CD4-positive, alpha-beta T cell (primary cell): Measurements from ENCODE around the gene RIMKLB. TPM values are rescaled to one million over a fixed set of nuclear protein-coding genes. Genes with fewer than 3 reads are reported as not detected.
"Not testable (repeated sequence)": the region's sequence is repeated elsewhere in the genome, so short reads cannot be mapped to it uniquely, and the experiment has no call there.

Experiments used
- ATAC-seq: fragments of 200-7000 bp; cut with Tn5 transposase; one replicate; pipeline ENCODE4 v1.10.0; 2022; ENCODE audit warnings: mild to moderate bottlenecking; ENCODE audit not compliant: poor library complexity
- CTCF ChIA-PET: fragments of 350-600 bp; sonication (Branson Sonifier 250); formaldehyde crosslinking; loops from one replicate; lab custom pipeline; 2021; ENCODE audit warnings: antibody characterized with exemption, inconsistent platforms; lab: Charles Lee
- POLR2A ChIA-PET: fragments of 350-600 bp; sonication (Branson Sonifier 250); formaldehyde crosslinking; loops from one replicate; lab custom pipeline; 2021; ENCODE audit warnings: antibody characterized with exemption, inconsistent platforms; lab: Charles Lee
- DNase-seq, 14 experiments: peaks; one replicate each; pipeline ENCODE4 v3.0.0-alpha.2; 2013 to 2020; ENCODE audit warnings: mixed read lengths in 2 of 14
- H3K27ac ChIP-seq, 2 donors: one replicate each; pipeline versions ENCODE4 v1.5.1 to v1.7.0; 2013; ENCODE audit warnings: low read length in 2 of 2, low read depth in 1 of 2, mild to moderate bottlenecking in 1 of 2
- H3K27me3 ChIP-seq, 2 experiments: 1 replicate in 1 of 2; 2 replicates in 1 of 2; pipeline versions ENCODE4 v1.6.1 to v1.7.0; 2013; ENCODE audit warnings: low read length in 2 of 2, control low read depth in 1 of 2, mild to moderate bottlenecking in 1 of 2, moderate library complexity in 1 of 2; ENCODE audit not compliant: insufficient read depth in 2 of 2, control insufficient read depth in 1 of 2
- H3K36me3 ChIP-seq: one replicate; pipeline ENCODE4 v1.6.1; 2013; ENCODE audit warnings: low read length, control low read depth; ENCODE audit not compliant: insufficient read depth
- H3K4me1 ChIP-seq: one replicate; pipeline ENCODE4 v1.6.1; 2013; ENCODE audit warnings: low read length, control low read depth; ENCODE audit not compliant: insufficient read depth
- H3K4me3 ChIP-seq: one replicate; pipeline ENCODE4 v1.5.1; 2013; ENCODE audit warnings: mild to moderate bottlenecking, low read length, moderate library complexity
- H3K9me3 ChIP-seq, 2 experiments: 1 replicate in 1 of 2; 2 replicates in 1 of 2; pipeline versions ENCODE4 v1.6.1 to v1.7.0; 2013; ENCODE audit warnings: low read length in 2 of 2, mild to moderate bottlenecking in 2 of 2, control low read depth in 1 of 2, moderate library complexity in 1 of 2; ENCODE audit not compliant: control insufficient read depth in 1 of 2, insufficient read depth in 1 of 2
- H3K27ac Mint-ChIP-seq: one replicate; pipeline ENCODE4 v1.8.0; 2020; ENCODE audit warnings: mixed read lengths
- H3K27me3 Mint-ChIP-seq: one replicate; pipeline ENCODE4 v1.8.0; 2021; ENCODE audit warnings: mixed read lengths
- H3K36me3 Mint-ChIP-seq: one replicate; pipeline ENCODE4 v1.8.0; 2021; ENCODE audit warnings: low read depth, mixed read lengths
- H3K4me1 Mint-ChIP-seq: one replicate; pipeline ENCODE4 v1.8.0; 2021; ENCODE audit warnings: low read depth, mixed read lengths
- H3K4me3 Mint-ChIP-seq: one replicate; pipeline ENCODE4 v1.8.0; 2020; ENCODE audit warnings: mild to moderate bottlenecking, mixed read lengths
- H3K9me3 Mint-ChIP-seq: one replicate; pipeline ENCODE4 v1.8.0; 2020; ENCODE audit warnings: mixed read lengths
- intact Hi-C, 2 experiments: fragments of 100-400 bp; cut with DNase I in 1 of 2; cut with micrococcal nuclease in 1 of 2; formaldehyde crosslinking; loops; one replicate each; pipeline versions ENCODE4 v1.15.1 to v1.9.0; 2023 to 2025; cut with DNase I, micrococcal nuclease
- total RNA-seq, 174 experiments: library from RNA in 2 of 174; stranded (reverse) in 2 of 174; gene quantifications; one replicate each; pipeline ENCODE4 v1.2.3 and lab custom pipeline; 2021 to 2026
- TF ChIP-seq, protein P1 (sequence below): fragments of 200-600 bp; IDR thresholded peaks from one replicate; pipeline ENCODE4 v1.8.0; 2022; ENCODE audit warnings: antibody characterized with exemption, mild to moderate bottlenecking

Gene RIMKLB
- total RNA-seq, 2 experiments from 2014 or later: 14.8 to 15.2 TPM

DNA sequence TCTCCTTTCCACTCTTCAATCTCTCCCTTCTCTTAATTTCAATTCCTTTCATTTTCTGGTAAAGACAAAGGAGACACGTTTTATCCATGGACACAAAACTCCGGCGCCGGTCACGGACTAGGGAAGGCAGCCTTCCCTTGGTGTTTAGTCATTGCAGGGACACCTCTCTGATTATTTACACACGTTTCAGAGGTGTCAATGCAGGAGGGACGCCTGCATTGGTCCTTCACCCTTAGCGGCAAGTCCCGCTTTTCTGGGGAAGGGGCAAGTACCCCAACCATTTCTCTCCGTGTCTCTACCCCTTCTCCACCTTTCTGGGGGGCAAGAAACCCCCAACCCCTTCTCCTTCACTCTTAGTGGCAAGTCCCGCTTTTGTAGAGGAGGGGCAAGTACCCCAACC is 107.7 kb downstream of the RIMKLB start:
- H3K4me3 ChIP-seq, H3K9me3 ChIP-seq, H3K36me3 ChIP-seq, intact Hi-C loops, CTCF ChIA-PET, H3K4me1 Mint-ChIP-seq, POLR2A ChIA-PET, H3K4me3 Mint-ChIP-seq, H3K27me3 Mint-ChIP-seq, H3K27ac ChIP-seq, H3K27me3 ChIP-seq, DNase-seq, H3K4me1 ChIP-seq, H3K9me3 Mint-ChIP-seq, H3K36me3 Mint-ChIP-seq, ATAC-seq, H3K27ac Mint-ChIP-seq: not testable (repeated sequence)

DNA sequence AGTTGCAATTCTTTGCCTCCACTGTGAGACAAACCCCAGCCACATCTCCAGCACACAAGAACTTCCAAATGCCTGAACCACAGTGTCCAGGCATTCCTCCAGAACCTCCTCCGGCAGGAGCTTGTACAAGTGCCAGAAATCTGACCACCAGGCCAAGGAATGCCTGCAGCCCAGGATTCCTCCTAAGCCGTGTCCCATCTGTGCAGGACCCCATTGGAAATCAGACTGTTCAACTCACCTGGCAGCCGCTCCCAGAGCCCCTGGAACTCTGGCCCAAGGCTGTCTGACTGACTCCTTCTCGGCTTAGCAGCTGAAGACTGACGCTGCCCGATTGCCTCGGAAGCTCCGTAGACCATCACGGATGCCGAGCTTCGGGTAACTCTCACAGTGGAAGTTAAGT is 109.3 kb downstream of the RIMKLB start:
- ATAC-seq, H3K27ac Mint-ChIP-seq, CTCF ChIA-PET, H3K9me3 ChIP-seq, H3K27me3 ChIP-seq, H3K4me1 Mint-ChIP-seq, H3K4me3 ChIP-seq, H3K4me1 ChIP-seq, H3K4me3 Mint-ChIP-seq, DNase-seq, H3K27me3 Mint-ChIP-seq, H3K36me3 ChIP-seq, intact Hi-C loops, H3K27ac ChIP-seq, H3K36me3 Mint-ChIP-seq, H3K9me3 Mint-ChIP-seq, POLR2A ChIA-PET: not testable (repeated sequence)

DNA sequence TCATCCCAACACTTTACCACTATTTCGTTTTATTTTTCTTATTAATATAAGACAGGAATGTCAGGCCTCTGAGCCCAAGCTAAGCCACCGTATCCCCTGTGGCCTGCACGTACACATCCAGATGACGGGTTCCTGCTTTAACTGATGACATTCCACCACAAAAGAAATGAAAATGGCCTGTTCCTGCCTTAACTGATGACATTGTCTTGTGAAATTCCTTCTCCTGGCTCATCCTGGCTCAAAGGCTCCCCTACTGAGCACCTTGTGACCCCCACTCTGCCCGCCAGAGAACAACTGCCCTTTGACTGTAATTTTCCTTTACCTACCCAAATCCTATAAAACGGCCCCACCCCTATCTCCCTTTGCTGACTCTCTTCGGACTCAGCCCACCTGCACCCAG is 112.3 kb downstream of the RIMKLB start:
- H3K27ac Mint-ChIP-seq: not testable (repeated sequence)

DNA sequence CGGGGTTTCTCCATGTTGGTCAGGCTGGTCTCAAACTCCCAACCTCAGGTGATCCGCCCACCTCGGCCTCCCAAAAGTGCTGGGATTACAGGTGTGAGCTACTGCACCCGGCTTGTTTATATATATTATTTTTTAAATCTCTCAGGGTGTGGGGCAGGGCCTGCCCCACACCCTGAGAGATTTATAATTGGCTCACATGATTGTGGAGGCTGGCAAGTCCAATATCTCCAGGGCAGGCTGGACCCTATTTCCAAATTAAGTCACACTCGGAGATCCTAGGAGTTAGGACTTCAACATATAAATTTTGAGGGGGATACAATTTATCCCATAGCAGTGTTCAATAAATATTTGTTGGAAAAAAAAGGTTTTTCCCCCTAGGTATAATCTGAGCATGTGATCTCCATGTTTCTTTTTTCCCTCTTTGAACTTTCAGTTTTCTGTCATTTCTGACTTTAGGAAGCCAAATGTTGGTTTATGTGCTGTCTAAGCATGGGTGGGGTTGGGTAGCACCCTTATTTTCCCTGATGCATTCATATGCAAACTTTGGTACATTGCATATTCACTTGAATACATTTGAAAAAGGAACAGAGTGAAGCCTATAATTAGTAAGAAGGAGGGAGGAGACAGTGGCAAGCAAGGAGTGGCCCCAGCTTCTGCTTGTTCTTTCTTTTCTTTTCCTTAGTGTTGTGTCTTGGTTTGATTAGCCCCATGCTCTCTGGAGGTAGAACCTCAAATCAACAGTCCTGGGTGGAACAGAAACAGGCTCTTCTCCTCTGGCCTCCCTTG is 116.0 kb downstream of the RIMKLB start:
- ATAC-seq: no peak
- POLR2A ChIA-PET: no interaction called here

More for the DNA sequence above, 112.3 kb downstream of the RIMKLB start:
- H3K4me1 Mint-ChIP-seq, H3K4me1 ChIP-seq, H3K9me3 ChIP-seq, DNase-seq, POLR2A ChIA-PET, intact Hi-C loops, CTCF ChIA-PET, H3K4me3 ChIP-seq, H3K27ac ChIP-seq, H3K36me3 Mint-ChIP-seq, H3K27me3 Mint-ChIP-seq, H3K9me3 Mint-ChIP-seq, H3K4me3 Mint-ChIP-seq, H3K27me3 ChIP-seq, ATAC-seq, H3K36me3 ChIP-seq: not testable (repeated sequence)

More for the DNA sequence above, 116.0 kb downstream of the RIMKLB start:
- intact Hi-C loops: no loop called here
- Histone ChIP-seq H3K36me3 (no peaks in the 10 kb centered on the region), H3K9me3 (no peaks in the 10 kb centered on the region), H3K27me3 (no peaks in the 10 kb centered on the region), H3K27ac (no peak overlapping the region), H3K4me1 (no peaks in the 10 kb centered on the region), H3K4me3 (no peak overlapping the region)
- CTCF ChIA-PET: no interaction called here
- Mint-ChIP-seq H3K9me3 (no peaks in the 10 kb centered on the region), H3K36me3 (no peaks in the 10 kb centered on the region), H3K27ac (no peak overlapping the region), H3K4me1 (no peaks in the 10 kb centered on the region), H3K27me3 (no peaks in the 10 kb centered on the region), H3K4me3 (no peak overlapping the region)
- no peak for DNase-seq
- TF ChIP-seq, protein P1, sequence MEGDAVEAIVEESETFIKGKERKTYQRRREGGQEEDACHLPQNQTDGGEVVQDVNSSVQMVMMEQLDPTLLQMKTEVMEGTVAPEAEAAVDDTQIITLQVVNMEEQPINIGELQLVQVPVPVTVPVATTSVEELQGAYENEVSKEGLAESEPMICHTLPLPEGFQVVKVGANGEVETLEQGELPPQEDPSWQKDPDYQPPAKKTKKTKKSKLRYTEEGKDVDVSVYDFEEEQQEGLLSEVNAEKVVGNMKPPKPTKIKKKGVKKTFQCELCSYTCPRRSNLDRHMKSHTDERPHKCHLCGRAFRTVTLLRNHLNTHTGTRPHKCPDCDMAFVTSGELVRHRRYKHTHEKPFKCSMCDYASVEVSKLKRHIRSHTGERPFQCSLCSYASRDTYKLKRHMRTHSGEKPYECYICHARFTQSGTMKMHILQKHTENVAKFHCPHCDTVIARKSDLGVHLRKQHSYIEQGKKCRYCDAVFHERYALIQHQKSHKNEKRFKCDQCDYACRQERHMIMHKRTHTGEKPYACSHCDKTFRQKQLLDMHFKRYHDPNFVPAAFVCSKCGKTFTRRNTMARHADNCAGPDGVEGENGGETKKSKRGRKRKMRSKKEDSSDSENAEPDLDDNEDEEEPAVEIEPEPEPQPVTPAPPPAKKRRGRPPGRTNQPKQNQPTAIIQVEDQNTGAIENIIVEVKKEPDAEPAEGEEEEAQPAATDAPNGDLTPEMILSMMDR: no peak
